ENCODE measurements around the gene KCTD2. TPM values are rescaled to one million over a fixed set of nuclear protein-coding genes. Genes with fewer than 3 reads are reported as not detected.

KCTD2 gene
- total and polyA plus RNA-seq, 2 of the 13 experiments (the other 11 are each of a cell fraction or from before 2014, with no cell fraction given) = 28.3 to 32.6 TPM

DNA sequence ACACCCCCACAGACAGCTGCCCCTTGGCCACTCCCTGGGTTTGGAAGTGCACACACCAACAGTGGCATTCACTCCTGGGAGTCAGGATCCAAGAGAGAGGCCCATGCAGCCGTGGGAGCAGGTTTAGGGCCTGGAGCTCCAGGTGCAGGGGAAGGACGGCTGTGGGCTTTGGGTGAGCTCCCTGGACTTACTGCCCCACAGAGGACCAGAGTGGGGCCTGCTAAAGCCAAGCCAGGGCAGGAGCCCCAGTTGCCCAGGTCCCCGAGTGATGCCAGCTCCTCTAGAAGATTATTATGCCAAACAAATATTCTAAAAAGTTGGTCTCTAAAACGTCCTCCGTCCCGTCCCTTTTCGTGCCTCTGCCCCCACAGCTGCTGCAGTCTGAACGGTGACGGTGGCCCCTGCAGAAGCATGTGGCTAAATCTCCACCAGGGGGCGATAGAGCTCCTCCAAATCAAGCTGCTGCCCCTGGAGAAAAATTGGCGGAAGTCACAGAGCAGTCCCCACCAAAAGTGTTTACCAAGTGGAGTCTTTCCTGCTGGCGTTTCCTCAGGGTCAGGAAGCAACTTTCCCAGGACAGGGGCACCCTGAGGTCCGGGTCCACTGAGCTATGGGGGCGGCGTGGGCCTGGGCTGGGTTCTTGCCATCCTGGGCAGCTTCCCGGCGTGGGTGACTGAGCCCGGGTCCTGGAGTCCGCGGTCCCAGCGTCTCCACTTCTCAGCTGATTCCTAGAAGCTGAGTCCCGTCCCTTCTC, 67.0 kb downstream of the KCTD2 start (continued):
- TF ChIP-seq ZNF678 (CRISPR knock-in tag; IDR thresholded peaks at IDR 0.05) (0 out of 2 replicates have a peak, but pooled peaks have one; percentile 60), PHB2 (IDR thresholded peaks at IDR 0.05; ENCODE audit: partially characterized antibody) (no peak), GATAD1 (CRISPR knock-in tag; IDR thresholded peaks at IDR 0.05) (peak; percentile 51; the same call in 1 of the 2 replicates), PTBP1 (IDR thresholded peaks at IDR 0.05; ENCODE audit: low read depth, low read length, poor library complexity, severe bottlenecking) (no peak), SAFB2 (CRISPR knock-in tag; IDR thresholded peaks at IDR 0.05; ENCODE audit: borderline replicate concordance, low read depth) (no peak; the same call in 1 of the 2 replicates), ZNF282 (IDR thresholded peaks at IDR 0.05; ENCODE audit: partially characterized antibody) (no peak), NR2C2 (CRISPR knock-in tag; IDR thresholded peaks at IDR 0.05; ENCODE audit: borderline replicate concordance) (0 out of 2 replicates have a peak, but pooled peaks have one; percentile 43), ZNF354B (CRISPR knock-in tag; IDR thresholded peaks at IDR 0.05) (no peak)
- TF ChIP-seq, protein P1, sequence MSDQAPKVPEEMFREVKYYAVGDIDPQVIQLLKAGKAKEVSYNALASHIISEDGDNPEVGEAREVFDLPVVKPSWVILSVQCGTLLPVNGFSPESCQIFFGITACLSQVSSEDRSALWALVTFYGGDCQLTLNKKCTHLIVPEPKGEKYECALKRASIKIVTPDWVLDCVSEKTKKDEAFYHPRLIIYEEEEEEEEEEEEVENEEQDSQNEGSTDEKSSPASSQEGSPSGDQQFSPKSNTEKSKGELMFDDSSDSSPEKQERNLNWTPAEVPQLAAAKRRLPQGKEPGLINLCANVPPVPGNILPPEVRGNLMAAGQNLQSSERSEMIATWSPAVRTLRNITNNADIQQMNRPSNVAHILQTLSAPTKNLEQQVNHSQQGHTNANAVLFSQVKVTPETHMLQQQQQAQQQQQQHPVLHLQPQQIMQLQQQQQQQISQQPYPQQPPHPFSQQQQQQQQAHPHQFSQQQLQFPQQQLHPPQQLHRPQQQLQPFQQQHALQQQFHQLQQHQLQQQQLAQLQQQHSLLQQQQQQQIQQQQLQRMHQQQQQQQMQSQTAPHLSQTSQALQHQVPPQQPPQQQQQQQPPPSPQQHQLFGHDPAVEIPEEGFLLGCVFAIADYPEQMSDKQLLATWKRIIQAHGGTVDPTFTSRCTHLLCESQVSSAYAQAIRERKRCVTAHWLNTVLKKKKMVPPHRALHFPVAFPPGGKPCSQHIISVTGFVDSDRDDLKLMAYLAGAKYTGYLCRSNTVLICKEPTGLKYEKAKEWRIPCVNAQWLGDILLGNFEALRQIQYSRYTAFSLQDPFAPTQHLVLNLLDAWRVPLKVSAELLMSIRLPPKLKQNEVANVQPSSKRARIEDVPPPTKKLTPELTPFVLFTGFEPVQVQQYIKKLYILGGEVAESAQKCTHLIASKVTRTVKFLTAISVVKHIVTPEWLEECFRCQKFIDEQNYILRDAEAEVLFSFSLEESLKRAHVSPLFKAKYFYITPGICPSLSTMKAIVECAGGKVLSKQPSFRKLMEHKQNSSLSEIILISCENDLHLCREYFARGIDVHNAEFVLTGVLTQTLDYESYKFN (CRISPR knock-in tag; conservative IDR thresholded peaks at IDR 0.05) = peak; percentile 60; the same call in 1 of the 2 replicates
- TF ChIP-seq, protein P2, sequence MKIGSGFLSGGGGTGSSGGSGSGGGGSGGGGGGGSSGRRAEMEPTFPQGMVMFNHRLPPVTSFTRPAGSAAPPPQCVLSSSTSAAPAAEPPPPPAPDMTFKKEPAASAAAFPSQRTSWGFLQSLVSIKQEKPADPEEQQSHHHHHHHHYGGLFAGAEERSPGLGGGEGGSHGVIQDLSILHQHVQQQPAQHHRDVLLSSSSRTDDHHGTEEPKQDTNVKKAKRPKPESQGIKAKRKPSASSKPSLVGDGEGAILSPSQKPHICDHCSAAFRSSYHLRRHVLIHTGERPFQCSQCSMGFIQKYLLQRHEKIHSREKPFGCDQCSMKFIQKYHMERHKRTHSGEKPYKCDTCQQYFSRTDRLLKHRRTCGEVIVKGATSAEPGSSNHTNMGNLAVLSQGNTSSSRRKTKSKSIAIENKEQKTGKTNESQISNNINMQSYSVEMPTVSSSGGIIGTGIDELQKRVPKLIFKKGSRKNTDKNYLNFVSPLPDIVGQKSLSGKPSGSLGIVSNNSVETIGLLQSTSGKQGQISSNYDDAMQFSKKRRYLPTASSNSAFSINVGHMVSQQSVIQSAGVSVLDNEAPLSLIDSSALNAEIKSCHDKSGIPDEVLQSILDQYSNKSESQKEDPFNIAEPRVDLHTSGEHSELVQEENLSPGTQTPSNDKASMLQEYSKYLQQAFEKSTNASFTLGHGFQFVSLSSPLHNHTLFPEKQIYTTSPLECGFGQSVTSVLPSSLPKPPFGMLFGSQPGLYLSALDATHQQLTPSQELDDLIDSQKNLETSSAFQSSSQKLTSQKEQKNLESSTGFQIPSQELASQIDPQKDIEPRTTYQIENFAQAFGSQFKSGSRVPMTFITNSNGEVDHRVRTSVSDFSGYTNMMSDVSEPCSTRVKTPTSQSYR (CRISPR knock-in tag; IDR thresholded peaks at IDR 0.05; ENCODE audit: borderline replicate concordance) = no peak
- TF ChIP-seq, protein P3, sequence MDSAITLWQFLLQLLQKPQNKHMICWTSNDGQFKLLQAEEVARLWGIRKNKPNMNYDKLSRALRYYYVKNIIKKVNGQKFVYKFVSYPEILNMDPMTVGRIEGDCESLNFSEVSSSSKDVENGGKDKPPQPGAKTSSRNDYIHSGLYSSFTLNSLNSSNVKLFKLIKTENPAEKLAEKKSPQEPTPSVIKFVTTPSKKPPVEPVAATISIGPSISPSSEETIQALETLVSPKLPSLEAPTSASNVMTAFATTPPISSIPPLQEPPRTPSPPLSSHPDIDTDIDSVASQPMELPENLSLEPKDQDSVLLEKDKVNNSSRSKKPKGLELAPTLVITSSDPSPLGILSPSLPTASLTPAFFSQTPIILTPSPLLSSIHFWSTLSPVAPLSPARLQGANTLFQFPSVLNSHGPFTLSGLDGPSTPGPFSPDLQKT (CRISPR knock-in tag; IDR thresholded peaks at IDR 0.05; ENCODE audit: borderline replicate concordance) = no peak
- TF ChIP-seq, protein P4, sequence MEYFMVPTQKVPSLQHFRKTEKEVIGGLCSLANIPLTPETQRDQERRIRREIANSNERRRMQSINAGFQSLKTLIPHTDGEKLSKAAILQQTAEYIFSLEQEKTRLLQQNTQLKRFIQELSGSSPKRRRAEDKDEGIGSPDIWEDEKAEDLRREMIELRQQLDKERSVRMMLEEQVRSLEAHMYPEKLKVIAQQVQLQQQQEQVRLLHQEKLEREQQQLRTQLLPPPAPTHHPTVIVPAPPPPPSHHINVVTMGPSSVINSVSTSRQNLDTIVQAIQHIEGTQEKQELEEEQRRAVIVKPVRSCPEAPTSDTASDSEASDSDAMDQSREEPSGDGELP (IDR thresholded peaks at IDR 0.05; ENCODE audit: borderline replicate concordance, low read depth) = peak; percentile 9; the same call in 1 of the 2 replicates
- TF ChIP-seq, protein P5, sequence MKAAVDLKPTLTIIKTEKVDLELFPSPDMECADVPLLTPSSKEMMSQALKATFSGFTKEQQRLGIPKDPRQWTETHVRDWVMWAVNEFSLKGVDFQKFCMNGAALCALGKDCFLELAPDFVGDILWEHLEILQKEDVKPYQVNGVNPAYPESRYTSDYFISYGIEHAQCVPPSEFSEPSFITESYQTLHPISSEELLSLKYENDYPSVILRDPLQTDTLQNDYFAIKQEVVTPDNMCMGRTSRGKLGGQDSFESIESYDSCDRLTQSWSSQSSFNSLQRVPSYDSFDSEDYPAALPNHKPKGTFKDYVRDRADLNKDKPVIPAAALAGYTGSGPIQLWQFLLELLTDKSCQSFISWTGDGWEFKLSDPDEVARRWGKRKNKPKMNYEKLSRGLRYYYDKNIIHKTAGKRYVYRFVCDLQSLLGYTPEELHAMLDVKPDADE (CRISPR knock-in tag; IDR thresholded peaks at IDR 0.05) = no peak

Measured in HepG2 (cell line).